Body of pancreas (tissue), 4 donors: ENCODE results near the gene PRLHR.

Source experiments
- POLR2A ChIP-seq, 3 donors: fragments of 450-650 bp; IDR thresholded peaks; one replicate each; pipeline ENCODE4 v1.6.1; 2016; ENCODE audit warnings: antibody characterized with exemption in 3 of 3, mild to moderate bottlenecking in 2 of 3
- TF ChIP-seq, protein P1 (sequence below), 7 experiments: fragments of 450-650 bp in 4 of 7; fragments of 200-600 bp in 3 of 7; sonication (generic) in 3 of 7; IDR thresholded peaks; one replicate each; pipeline ENCODE4 v1.5.1; 2016 to 2019; ENCODE audit warnings: antibody characterized with exemption in 7 of 7

GRCh38 chr10:118580702-118581101 lies 14.7 kb downstream of the PRLHR start:
- TF ChIP-seq, protein P1, sequence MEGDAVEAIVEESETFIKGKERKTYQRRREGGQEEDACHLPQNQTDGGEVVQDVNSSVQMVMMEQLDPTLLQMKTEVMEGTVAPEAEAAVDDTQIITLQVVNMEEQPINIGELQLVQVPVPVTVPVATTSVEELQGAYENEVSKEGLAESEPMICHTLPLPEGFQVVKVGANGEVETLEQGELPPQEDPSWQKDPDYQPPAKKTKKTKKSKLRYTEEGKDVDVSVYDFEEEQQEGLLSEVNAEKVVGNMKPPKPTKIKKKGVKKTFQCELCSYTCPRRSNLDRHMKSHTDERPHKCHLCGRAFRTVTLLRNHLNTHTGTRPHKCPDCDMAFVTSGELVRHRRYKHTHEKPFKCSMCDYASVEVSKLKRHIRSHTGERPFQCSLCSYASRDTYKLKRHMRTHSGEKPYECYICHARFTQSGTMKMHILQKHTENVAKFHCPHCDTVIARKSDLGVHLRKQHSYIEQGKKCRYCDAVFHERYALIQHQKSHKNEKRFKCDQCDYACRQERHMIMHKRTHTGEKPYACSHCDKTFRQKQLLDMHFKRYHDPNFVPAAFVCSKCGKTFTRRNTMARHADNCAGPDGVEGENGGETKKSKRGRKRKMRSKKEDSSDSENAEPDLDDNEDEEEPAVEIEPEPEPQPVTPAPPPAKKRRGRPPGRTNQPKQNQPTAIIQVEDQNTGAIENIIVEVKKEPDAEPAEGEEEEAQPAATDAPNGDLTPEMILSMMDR (IDR thresholded peaks at IDR 0.05), result no peak
- TF ChIP-seq POLR2A (IDR thresholded peaks at IDR 0.05), result no peak
